Measurements from ENCODE around the gene TANC1. TPM values are rescaled to one million over a fixed set of nuclear protein-coding genes. Genes with fewer than 3 reads are reported as not detected.
A peak's percentile ranks its signal among the peaks of the same experiment; 100 is the strongest.

The TANC1 gene
- 10 to 100 TPM; 39.5 to 59.6 (median 55.1) TPM for polyA plus RNA-seq (ENCODE audit: insufficient read depth in 1 of 5, insufficient read length in 5 of 5, low replicate concordance in 1 of 5)
- long read RNA-seq, donor 1, full-length matches to known transcripts, result 4 of 53 reads
- long read RNA-seq, donor 1, partial matches to known transcripts, result 49 of 53 reads
- long read RNA-seq, donor 1, other reads (novel, unspliced or antisense), result 0 of 53 reads
- long read RNA-seq, donor 2, full-length matches to known transcripts, result 1 of 1 reads
- long read RNA-seq, donor 2, partial matches to known transcripts, result 0 of 1 reads
- long read RNA-seq, donor 2, other reads (novel, unspliced or antisense), result 0 of 1 reads
- long read RNA-seq, donor 3, full-length matches to known transcripts, result 4 of 4 reads
- long read RNA-seq, donor 3, partial matches to known transcripts, result 0 of 4 reads
- long read RNA-seq, donor 3, other reads (novel, unspliced or antisense), result 0 of 4 reads
- long read RNA-seq, donor 4, full-length matches to known transcripts, result 3 of 3 reads
- long read RNA-seq, donor 4, partial matches to known transcripts, result 0 of 3 reads
- long read RNA-seq, donor 4, other reads (novel, unspliced or antisense), result 0 of 3 reads
- long read RNA-seq, donor 5, full-length matches to known transcripts, result 5 of 13 reads
- long read RNA-seq, donor 5, partial matches to known transcripts, result 8 of 13 reads
- long read RNA-seq, donor 5, other reads (novel, unspliced or antisense), result 0 of 13 reads
- long read RNA-seq, donor 6, full-length matches to known transcripts, result 3 of 3 reads
- long read RNA-seq, donor 6, partial matches to known transcripts, result 0 of 3 reads
- long read RNA-seq, donor 6, other reads (novel, unspliced or antisense), result 0 of 3 reads
- long read RNA-seq, donor 7, full-length matches to known transcripts, result 2 of 19 reads
- long read RNA-seq, donor 7, partial matches to known transcripts, result 17 of 19 reads
- long read RNA-seq, donor 7, other reads (novel, unspliced or antisense), result 0 of 19 reads
- long read RNA-seq, donor 8, full-length matches to known transcripts, result 1 of 1 reads
- long read RNA-seq, donor 8, partial matches to known transcripts, result 0 of 1 reads
- long read RNA-seq, donor 8, other reads (novel, unspliced or antisense), result 0 of 1 reads

DNA sequence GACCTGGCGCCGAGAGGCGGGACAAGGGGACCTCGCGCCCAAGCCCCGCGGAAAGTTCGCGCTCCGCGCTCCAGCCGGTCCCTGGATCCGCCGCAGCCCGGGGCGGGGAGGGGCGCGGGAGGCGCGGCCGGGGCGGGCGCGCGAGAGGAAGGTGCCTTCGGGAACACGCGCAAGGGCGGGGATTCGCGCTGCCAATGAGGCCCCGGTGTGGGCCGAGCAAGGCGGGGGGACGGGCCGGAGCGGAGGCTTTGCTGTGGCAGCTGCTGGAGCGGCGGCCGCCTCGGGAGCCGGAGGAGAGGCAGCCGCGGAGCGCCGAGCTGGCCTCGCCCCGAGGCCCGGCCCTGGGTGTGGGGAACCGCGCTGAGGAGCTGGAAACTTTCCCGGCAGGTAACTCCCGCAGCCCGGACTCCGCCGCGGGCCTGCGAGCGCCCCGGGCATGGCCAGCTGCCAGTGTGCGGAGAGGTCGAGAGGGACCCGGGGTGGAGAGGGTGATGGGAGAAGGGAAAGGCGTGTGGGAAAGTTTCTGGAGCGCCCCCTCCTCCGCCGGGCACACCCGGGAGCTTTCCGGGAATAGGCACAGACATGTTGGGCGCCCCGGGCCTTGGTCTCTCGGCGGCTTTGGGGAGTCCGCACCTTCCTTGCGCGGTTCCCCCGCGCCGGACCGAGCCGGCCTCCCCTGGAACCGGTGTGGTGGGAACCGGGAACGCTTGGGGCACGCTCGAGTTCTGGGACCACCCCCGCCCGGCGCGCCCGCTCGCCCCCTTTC is at the start of gene TANC1:
Gene TANC1 (plus strand): TSS at position 245 of the 766 bp plus-strand sequence. CDS start 97,271 bp downstream, outside the sequence.
- DNase-seq, result peak; percentile 92 to 93

DNA sequence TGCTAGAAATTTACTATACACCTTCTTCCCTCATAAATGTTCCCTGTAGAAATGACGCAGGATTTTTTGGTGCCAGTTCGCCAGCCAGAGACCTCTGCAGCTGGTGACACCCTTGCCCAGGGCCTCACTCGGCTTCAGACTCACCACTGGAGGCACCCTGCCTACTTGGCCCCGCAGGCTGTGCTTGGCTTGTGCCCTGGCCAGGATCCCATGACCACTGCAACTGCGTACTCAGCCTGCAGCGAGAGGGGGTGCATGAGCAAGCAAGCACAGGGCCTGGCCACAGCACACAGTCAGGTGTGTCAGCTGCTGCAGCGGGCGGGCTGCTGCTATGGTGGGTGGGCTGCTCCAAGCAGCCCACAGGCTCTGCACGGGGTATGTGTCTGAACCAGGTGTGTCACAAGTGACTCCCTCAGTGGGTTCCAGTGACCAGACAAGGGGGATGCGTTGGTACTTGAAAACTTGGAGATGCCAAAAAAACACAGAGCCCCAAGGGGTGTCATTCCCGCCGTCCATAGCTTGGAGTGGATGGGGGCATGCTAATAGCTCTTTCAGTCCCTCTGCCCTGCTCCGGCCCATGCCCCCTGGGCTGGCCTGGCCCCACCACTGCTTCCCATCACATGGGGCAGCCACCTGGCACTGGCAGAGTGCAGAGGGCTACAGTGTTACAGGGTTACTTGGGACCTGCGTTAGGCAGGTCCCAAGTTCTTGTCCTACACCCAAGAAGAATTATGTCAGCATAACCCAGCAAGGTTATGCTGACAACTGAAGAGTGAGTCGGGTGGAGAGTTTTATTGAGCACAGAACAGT is 46.6 kb upstream of the TANC1 start:
- no peak for DNase-seq

DNA sequence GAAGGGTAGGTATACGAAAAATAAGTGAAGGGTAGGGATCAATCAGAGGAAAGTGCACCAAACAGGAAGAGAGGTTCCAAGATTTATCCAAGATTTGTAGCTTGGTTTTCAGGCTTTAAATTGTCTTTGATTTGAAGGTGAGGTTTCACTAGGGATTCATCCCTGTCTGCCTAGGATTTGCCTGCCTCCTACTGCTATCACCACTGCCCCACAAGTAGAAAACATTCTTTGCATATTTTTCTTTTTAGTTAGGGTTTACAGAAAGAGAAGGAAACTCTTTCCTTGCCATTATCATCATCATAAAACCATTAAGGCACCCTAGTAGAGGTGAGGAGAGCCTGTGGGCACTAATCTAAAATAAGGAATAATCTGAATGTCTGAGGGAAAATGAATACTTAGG is 45.8 kb upstream of the TANC1 start:
- no peak for DNase-seq

DNA sequence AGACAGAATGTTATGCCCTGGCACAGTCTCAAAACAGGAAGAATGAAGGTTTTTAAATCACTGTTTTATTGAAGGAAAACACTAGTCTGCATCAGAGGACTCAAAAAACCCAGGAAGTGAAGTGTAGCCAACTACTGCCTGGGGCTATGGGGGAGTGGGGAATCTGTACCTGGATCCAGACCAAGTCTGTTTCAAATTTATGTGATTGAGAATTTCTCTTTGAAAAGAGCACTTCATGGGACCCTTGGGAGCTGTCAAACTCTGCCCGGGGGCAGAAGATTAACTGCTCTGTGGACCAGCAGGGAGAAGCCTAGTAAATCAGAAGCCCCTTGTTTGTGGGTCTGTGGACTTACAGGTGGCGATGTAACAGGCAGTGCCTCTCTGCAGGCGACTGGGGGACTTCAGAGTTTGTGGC is 45.3 kb upstream of the TANC1 start:
- no peak for DNase-seq

DNA sequence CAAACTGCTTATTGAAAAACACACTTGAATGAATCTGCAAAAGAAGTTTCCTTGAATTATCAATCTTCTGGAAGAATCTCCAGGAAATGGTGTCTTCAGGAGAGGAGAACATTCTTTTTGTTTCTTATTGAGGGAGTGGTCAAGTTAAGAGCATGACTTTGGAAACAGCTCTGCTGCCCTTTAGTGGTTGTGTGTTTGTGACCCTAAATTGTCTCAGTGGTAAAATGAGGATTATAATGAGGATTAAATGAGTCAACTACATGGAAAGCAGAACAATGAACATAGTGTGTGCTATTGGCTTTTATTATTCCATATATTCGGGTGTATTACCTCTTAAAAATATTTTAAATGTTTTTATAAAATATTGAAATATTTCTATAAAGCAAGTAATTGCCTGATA is 44.8 kb upstream of the TANC1 start:
- DNase-seq, result no peak

DNA sequence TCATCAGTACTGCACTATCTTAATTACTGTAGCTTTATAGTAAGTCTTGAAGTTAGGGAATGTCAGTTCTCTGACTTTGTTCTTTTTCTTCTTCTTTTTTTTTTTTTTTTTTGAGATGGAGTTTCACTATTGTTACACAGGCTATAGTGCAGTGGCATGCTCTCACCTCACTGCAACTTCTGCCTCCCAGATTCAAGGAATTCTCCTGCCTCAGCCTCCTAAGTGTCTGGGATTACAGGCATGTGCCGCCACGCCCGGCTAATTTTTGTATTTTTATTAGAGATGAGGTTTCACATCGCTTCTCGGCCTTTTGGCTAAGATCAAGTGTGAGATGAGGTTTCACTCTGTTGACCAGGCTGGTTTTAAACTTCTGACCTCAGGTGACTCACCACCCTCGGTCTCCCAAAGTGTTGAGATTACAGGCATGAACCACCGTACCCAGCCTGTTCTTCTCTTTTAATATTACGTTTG is 41.9 kb upstream of the TANC1 start:
- no peak for DNase-seq

DNA sequence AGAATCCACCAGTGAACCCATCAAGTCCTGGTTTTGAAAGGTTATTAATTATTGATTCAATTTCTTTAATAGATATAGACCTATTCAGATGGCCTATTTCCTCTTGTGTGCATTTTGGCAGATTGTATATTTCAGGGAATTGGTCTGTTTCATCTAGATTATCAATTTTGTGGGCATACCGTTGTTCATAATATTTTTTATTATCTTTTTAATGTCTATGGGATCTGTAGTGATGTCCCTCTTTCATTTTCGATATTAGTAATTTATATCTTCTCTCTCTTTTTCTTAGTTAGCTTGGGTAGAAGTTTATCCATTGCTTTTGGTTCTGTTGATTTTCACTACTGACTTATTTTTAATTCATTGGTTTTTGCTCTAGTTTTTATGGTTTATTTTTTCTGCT is 39.9 kb upstream of the TANC1 start:
- no peak for DNase-seq

DNA sequence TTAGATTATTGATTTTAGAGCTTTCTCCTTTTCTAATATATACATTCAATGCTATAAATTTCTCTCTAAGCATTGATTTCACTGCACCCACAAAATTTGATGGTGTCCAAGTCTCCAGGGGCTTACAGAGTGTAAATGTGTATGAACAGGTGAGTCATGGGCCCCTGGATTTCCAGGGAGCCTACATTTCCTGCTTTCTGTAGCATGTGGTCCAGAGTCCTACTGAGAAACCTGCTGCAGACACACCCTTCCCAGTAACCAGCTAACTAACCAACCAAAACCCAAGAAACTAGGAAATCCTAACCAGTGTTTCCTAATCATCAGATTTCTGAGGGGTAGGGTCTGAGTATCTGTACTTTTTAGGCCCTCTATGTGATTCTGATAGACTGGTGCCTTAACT is 39.5 kb upstream of the TANC1 start:
- no peak for DNase-seq

DNA sequence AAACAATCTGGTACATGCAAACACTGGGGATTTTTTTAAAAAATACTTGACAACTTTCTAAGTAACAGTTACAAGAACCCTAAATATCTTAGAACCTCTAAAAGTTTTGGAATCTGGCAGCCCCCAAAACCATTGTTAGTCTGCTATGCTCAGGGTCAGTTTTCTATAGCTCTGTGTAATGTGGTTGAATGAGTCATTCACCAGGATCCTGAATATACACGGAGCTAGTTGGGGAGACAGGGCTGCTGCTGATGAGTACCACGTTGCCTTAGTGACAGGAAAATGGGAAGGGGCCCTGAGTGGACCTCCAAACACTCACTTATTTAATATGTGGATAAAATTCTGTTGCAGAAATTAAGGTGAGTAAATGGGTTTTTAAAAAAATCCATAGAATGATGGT is 36.9 kb upstream of the TANC1 start:
- no peak for DNase-seq

DNA sequence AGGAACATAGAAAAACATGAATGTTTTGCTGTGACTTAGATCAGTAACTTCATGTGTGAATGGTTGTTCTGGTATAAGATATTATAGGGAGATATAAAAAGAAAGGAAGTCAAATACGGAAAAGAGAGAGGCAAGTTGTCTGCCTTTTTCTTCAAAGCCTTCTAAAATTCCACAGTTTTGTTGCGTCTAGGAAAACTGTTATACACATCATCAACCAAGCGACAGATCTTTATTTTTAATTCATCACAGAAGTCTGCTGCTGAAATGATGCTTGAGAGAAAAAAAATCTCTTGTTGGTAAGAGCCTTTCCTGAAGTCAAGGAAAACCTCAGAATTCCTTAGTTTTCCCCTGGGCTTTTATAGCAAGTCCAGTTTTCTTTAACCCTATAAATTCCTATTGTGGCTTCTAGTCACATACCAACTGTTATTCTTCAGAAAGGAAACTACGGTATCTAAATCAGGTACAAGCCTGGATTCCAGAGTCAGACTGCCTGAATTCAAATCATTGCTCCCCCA is 36.3 kb upstream of the TANC1 start:
- no peak for DNase-seq

DNA sequence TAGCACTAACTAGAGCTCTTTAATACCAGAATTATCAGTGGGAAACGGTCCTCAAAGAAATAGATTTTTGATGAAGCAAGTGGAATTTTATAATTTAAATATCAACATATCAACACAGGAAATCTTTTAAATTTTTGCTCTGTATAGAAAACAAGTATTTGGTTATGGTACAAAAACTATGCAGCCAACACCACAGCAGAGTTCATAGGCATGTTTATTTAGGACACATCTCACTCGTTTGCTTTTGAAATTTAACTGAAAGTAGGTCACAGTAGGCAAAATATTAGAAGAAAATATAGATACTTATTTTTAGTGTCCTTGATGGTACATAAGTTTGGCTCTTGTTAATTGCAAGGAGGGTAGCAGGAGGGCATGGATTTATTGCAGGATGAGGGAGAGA is 34.3 kb upstream of the TANC1 start:
- no peak for DNase-seq

DNA sequence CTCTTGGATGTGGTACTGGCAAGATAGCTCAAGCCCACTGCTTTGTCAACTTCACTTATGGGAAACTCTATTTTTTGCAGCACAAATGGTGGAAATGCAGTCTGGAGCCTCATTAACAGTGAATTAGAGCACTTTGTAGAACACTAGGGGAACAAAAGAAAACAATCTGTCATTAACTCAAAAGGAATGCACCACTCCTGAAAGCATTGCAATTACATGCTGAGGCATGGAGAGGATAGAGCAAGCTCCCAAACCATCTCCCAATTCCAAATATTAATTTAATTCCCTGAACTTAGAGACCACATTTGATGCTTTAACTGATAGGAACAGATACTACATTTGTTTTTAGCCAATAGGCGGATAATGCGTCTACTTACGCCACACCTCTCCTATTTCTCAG is 32.8 kb upstream of the TANC1 start:
- no peak for DNase-seq

DNA sequence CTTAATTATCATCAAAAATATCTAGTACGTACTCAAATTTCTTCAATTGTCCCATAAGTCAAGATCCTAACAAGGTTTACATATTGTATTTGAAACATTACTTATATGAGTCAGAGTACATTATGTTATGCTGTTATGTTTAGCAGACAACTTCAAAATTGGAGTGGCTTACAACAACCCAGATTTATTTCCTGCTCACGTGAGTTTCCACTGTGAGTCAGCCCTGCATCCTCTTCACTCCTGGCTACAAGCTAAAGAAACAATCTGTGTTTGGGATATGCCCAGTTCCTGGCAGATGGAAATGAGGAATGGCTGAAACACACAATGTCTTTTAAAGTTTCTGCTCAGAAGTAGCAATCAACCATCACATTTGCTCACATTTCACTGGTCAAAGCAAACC is 31.5 kb upstream of the TANC1 start:
- no peak for DNase-seq

DNA sequence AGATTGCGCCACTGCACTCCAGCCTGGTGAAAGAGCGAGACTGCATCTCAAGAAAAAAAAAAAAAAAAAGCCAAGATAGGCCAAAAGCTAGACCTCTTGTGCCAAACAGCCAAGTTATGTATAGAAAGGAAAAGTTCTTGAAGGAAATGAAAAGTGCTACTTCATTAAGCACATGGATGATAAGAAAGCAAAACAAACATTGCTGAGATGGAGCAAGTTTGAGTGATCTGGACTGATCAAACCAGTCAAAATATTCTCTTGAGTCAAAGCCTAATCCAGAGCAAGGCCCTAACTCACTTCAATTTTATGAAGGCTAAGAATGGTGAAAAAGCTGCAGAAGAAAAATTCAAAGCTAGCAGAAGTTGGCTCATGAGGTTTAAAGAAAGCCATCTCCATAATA is 28.1 kb upstream of the TANC1 start:
- DNase-seq, result no peak

DNA sequence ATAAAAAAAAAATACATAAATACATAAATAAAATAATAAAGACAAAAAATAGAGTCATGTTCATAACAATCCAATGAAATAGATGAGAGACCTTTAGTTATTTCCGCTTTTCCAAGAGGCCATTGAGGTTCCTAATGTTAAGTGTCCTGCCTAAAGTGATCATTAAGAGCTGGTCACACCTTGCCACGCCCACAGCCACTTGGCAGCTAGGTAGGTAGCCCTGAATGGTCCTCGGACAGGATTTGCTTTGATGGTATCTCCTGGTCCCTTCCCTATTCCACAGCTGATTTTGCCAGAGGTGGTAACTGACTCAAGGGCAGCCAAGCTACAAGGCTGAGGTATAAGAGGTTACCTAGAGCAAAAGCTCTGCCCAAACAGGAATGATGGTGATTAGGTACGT is 24.5 kb upstream of the TANC1 start:
- no peak for DNase-seq

DNA sequence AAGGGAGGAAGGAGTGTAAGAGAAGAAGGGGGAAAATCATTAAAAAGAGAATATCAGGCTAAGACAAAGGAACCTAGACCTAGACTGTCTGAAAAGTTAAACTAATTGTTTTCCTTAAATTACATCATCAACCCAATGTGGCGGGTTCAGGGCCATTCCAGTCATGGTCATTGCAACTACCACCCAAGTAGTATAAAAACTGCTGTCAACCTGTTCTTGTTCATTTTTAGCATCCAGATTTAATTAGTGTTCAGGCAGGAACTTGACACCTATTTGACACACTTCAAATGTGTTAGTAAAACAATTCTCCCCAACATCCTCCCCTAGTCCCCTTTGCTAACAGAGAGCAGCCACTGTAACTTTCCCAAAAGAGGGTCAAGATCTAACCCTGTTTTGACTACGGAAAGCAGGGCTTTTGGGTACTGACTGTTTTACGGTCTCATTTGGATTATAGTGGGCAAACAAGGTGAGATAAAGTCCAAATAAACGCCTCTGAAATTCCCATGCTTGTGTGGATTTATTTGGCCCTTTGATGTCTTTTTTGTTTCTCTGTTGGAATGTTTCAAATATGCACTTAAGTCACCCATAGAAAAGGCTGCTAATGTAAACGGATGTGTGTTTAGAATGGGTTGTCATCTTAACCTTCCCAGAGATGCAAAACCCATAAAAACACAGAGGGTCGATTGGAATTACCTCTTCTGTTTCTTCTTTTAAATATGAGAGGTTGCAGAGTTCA is 19.3 kb upstream of the TANC1 start:
- no peak for DNase-seq

DNA sequence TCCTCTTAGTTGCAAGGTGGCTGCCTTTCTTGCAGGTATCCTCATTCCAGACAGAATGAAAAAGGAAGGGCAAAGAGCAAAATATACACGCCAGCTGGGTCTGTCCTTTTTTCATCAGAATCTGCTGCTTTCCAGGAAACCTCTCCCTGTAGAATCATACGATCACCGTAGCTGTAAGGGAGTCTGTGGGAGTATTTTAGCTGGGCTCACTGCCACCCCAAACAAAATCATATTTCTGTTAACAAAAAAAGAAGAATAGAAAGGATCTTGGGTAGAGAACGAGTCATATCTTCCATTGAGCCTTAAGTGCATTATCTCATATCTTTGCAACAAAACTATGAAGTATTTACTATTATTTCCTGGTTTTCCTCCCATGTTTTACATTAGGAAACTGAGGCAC is 15.0 kb upstream of the TANC1 start:
- DNase-seq, result no peak

DNA sequence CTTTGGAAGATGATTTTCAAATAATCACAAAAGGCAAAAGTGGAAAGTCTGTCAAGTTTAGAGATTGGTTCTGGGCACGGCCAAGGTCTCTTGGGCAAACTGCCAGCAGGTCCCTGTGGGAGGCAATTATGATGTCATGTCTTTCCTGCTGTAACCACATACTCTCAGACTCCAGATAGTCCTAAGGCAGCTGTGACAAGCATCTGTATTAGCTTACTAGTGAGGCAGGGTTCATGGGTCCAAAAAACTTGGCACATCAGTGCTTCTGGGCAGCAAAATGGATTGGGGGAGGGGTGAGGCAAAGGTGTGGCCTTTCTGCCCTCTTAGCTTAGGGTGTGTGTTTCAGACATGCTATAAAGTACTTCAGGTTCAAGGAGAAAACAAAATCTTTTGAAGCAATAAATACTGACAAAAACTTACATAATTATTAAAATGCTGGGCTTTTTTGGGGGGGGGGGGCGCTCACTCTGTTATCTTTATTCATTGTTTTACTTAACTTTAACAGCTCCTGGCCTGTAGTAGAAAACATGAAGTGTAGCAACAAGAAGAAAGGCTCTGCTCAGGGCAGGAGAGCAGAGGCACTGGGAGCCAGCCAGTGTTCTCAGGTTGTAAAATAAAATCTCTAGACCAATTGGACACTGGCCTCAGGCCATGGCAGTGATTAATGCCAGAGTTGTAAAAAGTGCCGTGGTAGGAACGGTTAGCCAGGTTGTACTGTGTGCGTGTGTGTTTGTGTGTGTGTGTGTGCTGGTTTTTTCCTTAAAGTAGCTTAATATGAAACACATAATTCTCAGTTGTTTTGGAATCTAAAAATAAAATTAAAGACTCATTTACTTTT is 14.3 kb upstream of the TANC1 start:
- DNase-seq, result peak in 1 of 2 donors; percentile 55

Data from right lung (tissue), 10 donors.